ENCODE data around the gene PCK1. TPM values are rescaled to one million over a fixed set of nuclear protein-coding genes. Genes with fewer than 3 reads are reported as not detected.

Gene PCK1
- total RNA-seq, 1 experiment from 2014 or later, result not detected

DNA sequence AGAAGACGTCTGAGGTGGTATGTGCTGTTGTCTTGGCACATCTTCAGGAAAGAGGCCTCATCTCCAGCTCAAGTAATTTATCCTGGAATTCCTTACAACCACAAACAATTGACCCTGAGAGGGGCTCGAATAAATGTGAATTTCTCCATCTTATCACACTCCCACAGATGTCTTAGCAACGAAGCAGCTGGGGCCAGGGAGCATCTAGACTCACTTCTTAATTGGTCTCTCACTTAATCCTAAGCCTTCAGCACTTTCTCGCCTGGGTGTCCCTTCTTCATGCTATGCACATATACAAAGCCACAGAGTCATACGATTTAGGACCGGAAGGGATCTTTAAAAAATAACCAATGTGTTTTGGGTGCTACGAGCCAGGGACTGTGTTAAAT lies 27.1 kb downstream of the PCK1 start:
- DNase-seq (ENCODE audit: low read depth), result no peak

DNA sequence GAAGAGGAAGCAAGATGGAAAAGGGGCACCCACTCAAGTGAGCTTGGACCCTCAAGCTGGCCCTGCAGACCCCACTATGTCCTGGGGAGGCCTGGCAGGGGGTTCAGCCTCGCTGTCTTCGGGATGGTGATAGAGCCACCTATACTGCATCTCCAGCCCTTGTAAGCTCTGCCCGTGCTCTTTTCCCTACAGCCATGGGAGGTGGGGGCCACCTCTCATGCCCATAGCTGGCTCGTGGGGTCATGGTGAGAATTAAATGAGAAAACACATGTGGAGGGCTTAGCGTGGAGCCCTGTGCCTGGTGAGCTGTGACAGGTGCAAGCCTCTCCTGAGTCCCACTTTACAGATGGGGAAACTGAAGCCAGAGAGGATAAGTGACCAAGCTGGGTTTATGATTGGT lies 27.7 kb downstream of the PCK1 start:
- DNase-seq (ENCODE audit: low read depth), result no peak

DNA sequence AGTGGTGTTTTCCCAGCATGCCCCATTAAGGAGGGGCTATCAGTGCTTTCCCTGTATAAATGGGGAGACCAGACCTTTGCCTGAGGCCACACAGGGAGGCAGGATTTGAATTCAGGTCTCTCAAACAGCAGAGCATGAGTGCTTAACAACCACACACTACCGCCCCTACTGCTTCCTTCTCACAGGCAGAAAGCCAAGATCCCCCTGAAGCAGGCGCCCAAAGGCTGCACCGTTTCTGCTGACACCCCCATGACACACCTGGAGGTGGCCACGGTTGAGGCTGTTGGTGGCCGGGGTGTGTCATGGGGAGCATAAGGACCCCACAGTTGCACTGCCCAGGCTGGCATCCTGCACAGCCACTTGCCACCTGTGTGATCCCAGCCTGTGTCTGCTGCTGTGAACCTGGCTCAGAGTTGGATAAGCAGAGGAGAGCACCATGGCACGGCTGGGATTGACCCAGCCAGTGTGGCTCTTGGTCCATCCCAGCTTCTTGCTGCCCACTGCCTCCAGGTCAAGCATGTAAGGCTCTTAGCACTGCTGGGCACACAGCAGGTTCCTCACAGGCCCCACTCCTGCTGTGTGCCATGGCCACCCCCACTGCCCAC lies 28.3 kb downstream of the PCK1 start:
- DNase-seq (ENCODE audit: low read depth), result no peak

DNA sequence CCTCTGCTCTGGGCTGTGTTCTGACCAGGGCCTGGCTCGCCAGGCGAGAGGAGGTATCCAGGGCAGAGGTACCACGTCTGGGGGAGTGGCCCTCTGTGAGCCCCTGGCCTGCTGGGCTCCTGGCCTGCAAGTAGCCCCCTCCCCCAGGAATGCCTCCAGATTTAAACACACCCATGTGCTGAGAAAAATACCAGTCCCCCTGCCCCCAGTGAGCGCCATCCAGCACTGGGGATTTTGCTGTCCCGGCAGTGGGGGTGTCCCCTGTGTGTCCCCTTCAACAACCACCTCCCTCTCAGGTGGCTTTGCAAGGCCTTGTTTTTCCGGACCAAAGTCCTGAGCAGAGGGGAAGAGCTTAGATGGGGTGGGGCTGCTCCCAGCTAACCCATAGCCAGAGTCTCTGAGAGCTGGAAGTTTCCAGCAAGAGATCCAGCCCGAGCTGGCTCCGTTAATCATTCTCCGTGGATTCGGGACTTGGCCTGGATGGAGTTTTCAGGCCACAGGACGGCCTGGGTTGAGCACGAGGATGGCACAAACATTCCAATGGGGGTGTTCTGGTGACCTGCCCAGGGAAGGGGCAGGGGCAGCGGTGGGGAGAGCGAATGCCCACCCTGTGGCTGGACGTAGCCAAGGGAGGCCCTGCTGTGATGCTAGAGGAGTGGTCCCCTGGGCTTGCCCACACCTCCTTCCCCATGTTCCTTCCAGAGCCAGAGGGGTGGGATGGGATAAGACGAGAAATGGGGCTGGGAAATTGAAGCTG lies 29.0 kb downstream of the PCK1 start:
- no peak for DNase-seq (ENCODE audit: low read depth)

DNA sequence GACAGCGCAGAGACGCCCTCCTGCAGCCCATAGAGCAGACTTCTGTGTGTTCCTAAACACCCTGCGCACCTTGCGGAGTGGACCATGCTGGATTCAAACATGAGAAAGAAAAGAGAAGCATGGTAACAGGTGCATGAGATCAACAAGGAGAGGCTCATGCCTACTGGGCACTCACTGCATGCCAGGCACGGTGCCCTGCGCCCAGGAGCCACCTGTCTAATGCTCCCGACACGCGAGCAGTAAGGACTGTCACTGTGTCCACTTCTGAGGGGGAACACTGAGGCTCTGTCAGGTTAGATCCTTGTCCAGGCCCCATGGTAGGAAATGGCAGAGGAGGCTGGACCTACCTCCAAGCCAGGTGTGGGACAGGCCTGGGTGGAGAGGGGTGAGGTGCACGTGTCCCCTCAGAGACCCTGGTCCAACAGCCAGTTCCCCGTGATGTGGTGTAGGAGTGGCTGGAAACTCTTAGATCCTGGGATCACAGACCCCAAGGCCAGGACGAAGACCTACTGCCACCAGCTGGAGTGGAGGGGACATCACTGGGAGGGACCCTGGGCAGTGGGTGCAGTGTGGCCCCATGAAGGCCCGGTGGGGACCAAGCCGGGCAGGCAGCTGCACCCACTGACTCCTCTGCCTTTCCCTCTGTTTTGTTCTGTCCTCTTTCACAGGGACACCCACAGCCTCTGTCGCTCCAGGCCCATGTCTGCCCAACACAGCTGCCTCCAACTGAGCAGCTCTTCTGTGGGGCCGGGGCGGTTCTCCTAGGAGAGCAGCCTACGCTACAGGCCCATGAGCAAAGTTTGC lies 29.8 kb downstream of the PCK1 start:
- DNase-seq (ENCODE audit: low read depth), result no peak

DNA sequence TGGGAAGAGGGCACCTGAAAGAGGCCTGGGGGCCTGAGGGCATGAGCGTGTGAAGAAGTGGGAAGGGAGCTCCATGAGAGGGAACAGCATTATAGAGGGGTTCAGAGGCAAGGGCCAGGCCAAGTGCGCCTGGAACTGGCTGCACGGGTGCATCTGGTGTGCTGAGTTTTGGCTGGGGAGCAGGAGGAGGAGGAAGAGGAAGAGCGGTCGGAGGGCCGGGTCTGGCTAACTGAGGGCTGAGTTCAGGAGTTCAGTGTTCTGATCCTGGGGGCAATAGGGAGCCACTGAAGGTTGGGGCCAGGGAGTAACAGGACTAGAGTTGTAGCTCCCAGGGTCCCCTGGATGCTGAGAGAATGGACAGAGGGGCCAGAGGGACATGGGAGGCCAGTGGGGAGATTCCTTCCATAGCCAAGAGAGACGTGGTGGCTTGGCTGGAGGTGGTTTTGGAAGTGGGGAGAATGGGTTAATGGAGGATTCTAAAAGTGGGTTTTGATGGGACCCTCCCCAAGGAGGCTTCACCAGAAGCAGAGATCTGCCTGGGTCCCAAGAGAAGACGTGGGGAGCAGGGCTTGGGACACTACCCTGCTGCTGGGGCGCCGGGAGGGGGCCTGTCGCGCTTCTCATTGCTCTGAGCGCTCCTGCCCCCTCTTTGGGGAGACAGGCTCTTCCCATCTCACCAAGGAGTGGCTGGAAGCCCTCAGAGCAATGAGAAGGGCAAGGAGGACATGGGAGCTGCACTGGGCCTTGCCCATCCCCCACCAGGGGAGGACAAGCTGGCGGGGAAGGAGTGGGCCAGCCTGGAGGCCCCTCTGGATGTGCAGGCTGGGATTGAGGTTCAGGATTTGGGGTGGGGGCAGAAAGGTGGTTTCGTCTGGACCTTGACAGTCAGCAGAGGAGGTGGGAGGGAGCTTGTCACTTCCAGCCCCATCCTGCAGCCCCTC lies 30.6 kb downstream of the PCK1 start:
- DNase-seq (ENCODE audit: low read depth), result no peak

DNA sequence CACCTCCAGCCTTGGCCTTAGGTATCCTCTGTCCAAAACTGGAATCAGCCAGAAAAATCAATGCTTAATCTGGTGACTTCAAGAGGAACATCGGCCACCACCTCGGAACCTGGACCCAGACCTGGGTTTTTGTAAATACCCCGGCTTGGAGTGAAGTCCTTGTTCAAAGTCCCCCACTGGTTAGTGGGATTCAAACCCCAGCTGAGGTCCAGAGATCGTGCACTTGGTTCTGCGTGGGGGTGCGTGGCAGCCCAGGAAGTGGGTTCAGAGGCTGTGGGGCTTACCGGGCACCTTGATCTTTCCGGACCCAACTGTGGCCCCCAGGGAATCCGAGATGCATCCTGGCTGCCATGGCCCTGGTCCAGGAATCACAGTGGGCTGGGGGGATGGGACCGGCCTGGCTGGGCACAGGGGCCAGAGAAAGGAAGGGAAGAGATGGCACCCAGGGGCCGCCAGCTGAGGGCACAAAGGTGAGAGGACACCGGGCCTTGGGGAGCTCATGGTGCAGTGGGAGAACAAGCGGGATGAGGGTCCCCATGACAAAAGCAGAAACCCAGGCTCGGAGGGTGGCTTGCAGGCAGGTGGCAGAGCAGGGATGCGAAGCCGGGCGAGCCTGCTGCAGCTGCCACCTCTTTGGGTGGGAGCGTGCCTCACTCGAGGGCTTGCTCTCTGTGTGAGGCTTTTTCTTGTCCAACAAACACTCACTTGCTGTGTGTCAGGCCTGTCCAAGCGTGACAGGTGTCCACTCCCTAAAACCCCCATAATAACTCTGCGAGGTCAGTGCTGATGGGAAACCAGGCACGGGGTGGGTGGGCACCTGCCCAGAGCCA lies 31.6 kb downstream of the PCK1 start:
- no peak for DNase-seq (ENCODE audit: low read depth)

DNA sequence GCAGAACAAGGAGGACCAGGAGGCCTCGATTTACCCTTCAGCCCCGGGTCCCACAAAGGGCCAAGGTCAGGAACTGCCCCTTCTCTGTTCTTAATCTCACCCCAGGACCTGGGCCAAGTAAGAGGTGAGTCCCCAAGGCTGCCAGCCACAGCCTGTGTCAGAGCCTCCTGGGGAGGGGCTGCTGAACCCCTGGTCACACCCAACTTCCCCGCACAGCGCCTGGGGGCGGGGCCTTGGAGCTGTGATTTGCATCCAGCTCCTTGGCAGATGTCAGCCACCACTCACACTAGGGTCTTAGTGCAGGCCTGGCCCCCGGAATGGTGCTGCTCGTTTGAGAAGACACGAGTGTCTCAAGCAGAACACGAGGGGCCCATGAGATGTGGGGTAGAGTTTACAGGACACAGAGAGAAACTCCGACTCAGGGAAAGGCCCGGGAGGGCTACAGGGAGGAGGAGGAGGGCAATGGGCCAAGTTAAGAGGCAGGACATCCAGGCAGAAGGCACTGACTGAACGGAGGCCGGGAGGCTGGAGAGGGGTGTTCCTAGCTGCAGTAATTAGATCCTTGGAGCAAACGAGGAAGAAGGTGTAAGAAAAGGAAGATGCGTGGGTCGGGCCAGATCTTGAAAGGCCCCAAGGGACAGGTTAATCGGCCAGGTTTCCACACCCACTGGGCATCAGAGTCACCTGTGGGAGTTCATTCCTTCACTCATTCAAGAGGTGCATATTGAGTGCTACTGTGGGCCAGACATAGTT lies 32.4 kb downstream of the PCK1 start:
- no peak for DNase-seq (ENCODE audit: low read depth)

DNA sequence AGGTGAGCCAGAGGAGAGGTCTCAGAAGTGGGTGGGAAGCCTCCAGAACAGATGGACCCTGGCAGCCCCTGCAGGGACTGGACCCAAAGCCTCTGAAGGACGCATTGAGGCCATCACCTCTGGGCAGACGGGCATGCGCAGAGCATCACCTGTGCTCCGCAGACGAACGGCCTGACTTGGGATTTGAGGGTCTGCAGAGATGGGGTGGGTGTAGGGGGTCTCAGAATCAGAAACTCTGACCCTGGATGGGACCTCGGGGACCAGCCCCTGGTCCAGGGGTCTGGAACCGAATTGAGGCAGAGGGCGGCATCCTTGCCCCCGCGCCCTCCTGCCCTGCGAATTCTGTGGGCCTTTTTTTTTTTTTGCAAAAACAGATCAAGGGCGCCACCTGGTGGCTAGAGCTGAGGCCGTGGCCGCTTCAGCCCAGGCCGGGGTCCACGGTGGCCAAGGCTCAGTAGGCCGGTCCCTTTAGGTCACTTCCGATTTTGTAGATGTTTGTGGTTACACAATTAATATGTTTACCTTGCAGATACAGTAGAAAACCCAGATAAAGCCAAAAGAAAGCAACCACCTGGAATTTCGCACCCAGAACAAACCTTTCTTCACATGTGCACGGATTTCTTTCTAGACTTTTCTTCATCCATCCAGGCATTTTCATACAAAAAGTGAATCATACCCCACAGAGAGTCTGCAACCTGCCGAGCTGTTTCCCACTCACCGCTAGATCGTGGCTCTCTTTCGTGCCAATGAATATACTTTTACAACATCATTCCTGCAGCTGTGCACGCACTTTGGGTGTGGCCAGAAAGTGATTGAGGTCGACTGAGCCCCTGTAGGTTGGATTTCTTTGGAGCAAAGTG lies 33.4 kb downstream of the PCK1 start:
- DNase-seq (ENCODE audit: low read depth), result peak; percentile 5

DNA sequence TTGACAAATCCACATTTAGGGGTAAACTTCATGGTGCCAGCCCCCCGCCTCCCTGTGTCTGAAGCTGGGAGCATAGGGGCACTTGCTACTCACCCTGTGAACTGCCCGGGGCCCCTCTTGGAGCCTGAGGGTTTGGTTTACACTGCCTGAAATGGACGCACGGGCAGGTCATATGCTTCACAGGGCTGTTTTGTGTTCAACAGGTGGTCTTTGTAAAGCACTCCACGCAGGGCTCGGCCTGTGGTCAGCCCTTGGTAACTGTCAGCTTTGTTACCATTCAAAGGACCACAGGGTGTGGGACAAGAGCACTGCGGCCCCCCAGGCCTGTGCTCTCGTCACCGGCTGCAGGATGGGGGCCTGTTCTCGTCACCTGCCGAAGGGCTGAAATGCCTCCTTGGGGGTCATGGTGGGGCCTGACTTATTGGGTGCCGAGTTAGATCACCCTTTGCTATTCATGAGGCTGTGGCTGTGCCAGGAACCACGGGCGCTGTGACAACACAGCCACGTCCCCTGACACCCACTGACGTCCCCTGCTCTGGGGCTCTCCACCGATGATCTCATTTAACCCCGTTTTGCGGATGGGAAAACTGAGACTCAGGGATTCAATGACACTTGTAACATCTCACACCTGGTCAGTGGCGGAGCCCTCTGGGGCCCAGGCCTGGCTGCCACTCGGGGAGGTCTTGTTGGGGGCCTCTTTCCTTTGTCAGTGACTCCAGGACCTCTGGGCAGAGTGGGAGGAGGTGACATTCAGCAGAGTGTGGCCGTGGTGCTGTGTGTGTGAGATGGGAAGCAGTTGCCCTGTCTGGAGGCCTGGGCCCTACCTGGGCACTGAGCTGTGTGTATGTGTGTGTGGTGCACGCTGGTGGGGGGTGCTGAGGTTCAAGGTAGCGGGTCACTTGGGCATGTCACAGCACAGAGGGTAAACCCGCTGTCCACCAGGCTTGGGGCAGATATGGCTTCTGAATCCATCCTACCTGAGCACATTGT lies 34.4 kb downstream of the PCK1 start:
- no peak for DNase-seq (ENCODE audit: low read depth)

DNA sequence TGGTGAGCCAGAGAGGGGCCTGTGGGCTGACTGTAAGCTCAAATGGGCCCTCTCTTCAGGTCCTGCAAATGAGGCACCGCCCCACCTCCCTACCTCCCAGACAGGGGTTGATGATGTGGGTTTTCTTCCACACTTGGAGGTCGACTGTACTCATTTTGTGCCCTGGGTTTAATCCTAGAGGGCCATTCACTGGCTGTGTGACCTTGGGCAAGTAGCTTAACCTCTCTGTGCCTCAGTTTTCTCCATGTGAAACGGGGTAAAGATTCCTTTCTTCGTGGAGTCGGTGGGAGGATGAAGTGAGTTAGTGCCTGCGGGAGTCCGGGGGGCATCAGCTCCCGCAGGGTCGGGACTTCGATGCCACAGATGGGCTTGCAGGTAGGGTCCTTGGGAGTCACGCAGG lies 35.4 kb downstream of the PCK1 start:
- no peak for DNase-seq (ENCODE audit: low read depth)

DNA sequence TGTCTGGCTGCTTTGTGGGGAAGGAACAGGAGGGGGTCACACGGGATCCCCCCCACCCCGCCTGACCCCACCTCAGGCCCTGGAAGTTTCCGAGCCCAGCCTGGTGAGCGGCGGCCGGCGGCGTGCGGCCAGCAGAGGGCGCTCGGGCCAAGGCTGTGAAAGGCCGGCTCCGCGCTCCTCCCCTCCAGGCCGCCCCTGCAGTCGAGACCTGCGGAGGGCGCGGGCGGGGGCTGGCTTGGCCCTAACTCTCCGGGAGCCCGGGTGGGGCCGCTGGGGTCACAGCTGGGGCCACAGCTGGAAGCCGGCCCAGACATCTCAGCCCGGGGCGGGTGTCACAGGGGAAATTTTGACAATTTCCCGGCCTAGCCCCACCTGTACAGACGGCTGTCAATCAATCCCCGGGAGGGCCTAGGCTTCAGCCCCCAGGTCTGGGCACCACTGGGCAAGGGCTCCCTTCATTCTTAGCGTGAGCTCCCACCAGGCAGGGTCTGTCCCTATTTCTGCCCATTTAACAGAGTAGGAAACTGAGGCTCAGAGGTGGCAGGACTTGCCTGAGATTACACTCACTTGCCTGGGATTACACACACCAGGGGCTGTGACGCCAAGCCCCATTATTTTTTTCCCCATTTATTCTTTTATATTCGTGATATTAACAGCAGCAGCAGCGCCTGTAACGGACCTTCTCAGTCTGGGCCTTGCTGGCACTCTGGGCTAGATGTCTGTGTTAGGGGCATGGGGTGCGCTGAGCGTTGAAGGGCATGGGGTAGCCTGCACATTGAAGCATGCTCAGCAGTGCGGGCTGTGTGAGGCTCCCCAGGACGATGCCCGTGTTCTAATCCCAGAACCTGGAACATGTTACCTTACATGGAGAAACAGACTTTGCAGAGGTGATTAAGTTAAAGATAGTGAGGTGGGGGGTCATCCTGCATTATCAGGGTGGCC lies 36.4 kb downstream of the PCK1 start:
- DNase-seq (ENCODE audit: low read depth), result peak; percentile 19

DNA sequence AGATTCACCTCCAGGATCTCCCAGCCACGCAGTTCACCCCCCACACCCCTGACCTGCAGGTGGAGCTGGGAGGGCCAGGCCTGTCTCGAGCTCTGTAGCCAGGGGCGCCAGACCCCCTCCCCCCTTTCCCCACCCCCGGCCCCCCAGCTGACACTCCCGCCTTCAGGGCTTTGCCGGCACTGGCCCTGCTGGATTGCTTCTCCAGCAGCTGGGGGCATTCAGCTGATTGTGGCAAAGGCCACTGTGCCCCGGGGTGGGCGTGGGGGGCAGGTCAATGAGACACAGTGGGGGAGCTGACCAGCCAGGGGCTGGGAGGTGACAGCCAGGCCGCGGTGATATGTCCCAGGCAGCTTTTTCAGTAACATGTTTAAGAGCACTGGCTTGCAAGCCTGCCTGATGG lies 37.1 kb downstream of the PCK1 start:
- DNase-seq (ENCODE audit: low read depth), result no peak

DNA sequence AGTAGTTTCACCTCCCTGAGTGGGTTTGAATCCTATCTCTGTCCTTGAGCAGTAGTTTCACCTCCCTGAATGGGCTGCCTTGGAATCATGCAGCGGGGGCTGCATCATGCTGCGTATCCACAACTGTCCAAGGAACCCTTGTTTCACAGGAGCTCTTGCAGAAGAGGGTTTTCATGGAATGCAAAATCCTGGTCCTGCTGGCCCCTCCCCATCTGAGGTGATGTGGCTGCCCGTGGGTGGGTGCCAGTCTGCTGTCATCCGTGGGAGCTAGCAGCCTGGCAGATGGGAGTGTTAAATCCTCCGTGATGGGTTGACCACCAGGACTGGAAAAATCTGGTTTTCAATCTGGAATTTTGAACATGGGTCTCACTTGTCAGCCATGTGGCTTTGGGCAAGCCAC lies 37.6 kb downstream of the PCK1 start:
- no peak for DNase-seq (ENCODE audit: low read depth)

DNA sequence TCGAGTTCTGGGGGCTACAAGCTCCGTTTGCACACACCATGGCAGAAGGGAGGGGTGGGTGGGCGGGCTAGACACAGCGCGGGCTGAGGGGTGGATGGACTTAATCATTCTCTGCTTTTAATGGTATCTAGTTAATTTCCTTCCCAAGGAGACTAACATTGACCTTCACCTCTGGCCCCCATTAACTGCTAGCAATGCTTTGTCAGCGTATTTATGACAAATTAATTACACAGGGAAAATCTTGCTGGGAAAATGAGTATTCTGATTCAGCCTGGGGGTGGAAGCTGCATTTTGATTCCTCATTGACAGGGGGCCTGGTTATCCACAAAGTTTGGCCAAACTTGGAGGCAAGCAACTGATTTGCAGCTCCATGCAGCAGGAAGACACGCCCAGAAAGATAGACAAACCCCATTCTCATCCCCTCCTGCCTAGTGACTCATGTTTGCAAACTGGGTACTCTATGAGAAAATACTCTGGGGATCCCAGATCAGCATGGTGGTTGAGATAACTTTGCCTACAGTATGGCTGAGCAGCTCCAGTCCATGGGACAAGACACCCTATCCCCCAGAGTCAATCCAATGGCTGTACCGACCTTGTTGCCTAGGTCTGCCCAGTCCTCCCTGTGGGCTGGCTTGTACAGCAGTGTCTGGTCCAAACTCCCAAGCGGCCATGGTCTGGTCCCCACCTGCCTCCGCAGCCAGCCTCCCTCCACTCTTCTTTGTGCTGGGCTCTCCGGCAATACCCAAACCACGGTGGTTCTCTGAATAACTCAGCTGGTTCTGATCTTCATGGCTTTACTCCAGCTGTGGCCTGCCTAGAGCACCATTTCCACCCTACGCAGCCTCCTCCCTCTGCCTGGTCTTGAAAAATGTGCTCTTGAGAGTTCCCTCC lies 39.7 kb downstream of the PCK1 start:
- peak; percentile 38 for DNase-seq (ENCODE audit: low read depth)

DNA sequence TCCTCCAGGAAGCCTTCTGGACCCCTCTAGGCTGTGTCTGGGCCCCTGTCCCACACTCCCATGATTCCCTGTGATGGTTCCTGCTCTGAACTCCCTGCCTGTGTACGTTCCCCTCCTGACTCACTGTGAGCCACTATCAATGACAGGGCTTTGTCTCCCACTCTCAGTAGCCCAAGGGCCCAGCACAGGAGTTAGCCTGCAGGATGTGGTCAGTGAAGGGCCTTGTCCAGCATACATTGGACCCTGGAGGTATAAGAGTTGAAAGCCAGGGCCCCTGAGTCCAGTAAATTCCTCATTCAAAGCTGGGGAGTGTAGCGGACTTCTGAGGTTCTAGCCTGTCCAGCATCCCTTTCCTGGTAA lies 40.3 kb downstream of the PCK1 start:
- DNase-seq (ENCODE audit: low read depth), result no peak
